ENCODE results near the gene HPX. TPM values are rescaled to one million over a fixed set of nuclear protein-coding genes. Genes with fewer than 3 reads are reported as not detected.

Gene HPX
- total and polyA plus RNA-seq, 2 of the 13 experiments (the other 11 are each of a cell fraction or from before 2014, with no cell fraction given), result 9.2 to 57.4 TPM

- TF ChIP-seq AGO1 (IDR thresholded peaks at IDR 0.05; ENCODE audit: low read depth, low read length, poor library complexity, severe bottlenecking), result peak; percentile 50
- peak; percentile 48 to 53; a peak in 3 of 4 replicates for TF ChIP-seq POLR2A (IDR thresholded peaks at IDR 0.05; ENCODE audit: insufficient read depth in 1 of 2, low read depth in 2 of 2, low read length in 2 of 2)
- TF ChIP-seq ZHX2 (IDR thresholded peaks at IDR 0.05; ENCODE audit: low read depth), result no peak
- no peak for TF ChIP-seq ZHX2 (CRISPR knock-in tag; IDR thresholded peaks at IDR 0.05; ENCODE audit: borderline replicate concordance)
- no peak for TF ChIP-seq MAFK (conservative IDR thresholded peaks at IDR 0.05 in 1 of 2, IDR thresholded peaks at IDR 0.05 in 1 of 2; ENCODE audit: low read length in 2 of 2)
- peak; percentile 92 for TF ChIP-seq PRDM15 (CRISPR knock-in tag; IDR thresholded peaks at IDR 0.05)
- TF ChIP-seq SPEN (CRISPR knock-in tag; IDR thresholded peaks at IDR 0.05; ENCODE audit: low read depth), result 0 out of 2 replicates have a peak, but pooled peaks have one; percentile 21
- TF ChIP-seq SMYD3 (CRISPR knock-in tag; IDR thresholded peaks at IDR 0.05), result no peak
- TF ChIP-seq PATZ1 (CRISPR knock-in tag; IDR thresholded peaks at IDR 0.05), result peak; percentile 46; the same call in 1 of the 2 replicates
- TF ChIP-seq MAX (IDR thresholded peaks at IDR 0.05), result peak; percentile 35; the same call in 1 of the 2 replicates
- TF ChIP-seq NFYC (CRISPR knock-in tag; IDR thresholded peaks at IDR 0.05), result no peak
- TF ChIP-seq GABPA (IDR thresholded peaks at IDR 0.05; ENCODE audit: low read depth, low read length), result no peak
- 0 out of 2 replicates have a peak, but pooled peaks have one; percentile 20 for TF ChIP-seq GABPA (CRISPR knock-in tag; IDR thresholded peaks at IDR 0.05; ENCODE audit: low read depth)
Measured at GRCh38 chr11:6473451-6474412, 32.9 kb upstream of the HPX start, which contains the start of gene TRIM3 (continued).

All from HepG2 (cell line).